ENCODE measurements around the gene FAM193B.

The FAM193B gene

DNA sequence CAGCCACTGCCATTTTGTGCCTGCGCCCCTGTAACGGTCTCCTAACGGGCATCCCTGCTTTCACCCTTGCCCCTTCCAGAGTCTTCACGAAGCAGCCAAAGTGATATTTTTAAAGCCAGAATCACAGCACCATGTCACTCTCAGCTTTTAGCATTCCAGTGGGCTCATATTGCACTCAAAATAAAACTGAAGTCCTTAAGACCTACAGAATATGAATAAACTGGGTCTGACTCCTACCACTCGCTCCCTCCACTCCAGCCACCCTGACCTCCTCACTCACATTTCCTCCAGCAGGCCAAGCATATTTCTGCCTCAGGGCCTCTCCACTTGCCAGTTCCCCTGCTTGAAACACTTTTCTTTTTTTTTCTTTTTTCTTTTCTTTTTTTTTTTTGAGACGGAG lies 54.5 kb downstream of the FAM193B start:
- Histone ChIP-seq H3K9ac (ENCODE audit: low read depth, low read length) (no peak overlapping the region), H3K9me3 (ENCODE audit: control insufficient read depth, insufficient read depth, low read length) (no peaks in the 10 kb centered on the region), H3K4me1 (ENCODE audit: insufficient read depth, low read length) (peaks cover 18% of the 10 kb centered on the region)

DNA sequence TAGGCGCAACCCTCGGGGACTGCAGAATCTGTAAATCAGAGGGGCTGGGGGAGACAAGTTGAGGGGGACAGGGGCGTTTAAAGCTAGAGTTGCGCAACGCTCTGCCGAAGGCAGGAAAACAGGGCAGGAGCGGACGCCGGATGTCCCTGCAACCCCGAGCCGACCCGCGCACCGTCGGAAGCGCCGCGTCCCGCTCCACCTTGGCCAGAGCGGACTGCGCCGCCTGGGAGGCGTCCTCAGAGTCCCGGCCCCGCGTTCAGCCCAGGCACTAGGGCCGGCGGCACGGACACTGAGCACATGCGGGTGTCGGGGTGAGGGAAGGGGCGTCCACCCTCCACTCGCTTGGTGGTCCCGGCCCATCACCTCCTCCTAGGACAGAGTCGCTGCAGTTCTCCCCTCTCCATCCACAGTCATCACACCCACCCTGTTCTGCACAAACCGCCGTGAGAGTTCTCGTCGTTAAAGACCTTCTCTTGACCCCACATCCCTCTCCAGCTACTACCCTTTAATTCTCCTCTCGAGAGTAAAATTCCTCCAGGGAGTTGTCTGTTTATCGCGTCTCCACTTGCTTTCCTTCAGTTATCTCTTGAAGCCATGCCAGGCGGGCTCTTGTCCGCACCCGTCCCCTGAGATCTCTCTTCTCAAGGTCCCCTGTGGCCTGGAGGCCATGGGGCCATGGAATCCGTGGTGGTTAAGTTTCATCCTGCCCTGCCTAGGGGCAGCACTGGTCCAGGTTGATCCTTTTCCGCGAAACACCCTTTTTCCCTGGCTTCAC lies 56.2 kb downstream of the FAM193B start:
- Histone ChIP-seq H3K9me3 (ENCODE audit: control insufficient read depth, insufficient read depth, low read length) (no peaks in the 10 kb centered on the region), H3K36me3 (ENCODE audit: insufficient read depth, low read length) (no peaks in the 10 kb centered on the region), H3K9ac (ENCODE audit: low read depth, low read length) (peak overlapping the region; percentile 50; the same call in 1 of the 2 replicates), H3K4me1 (ENCODE audit: insufficient read depth, low read length) (peaks cover 26% of the 10 kb centered on the region)

More for the DNA sequence above, 54.5 kb downstream of the FAM193B start:
- H3K36me3 ChIP-seq (ENCODE audit: insufficient read depth, low read length), result no peaks in the 10 kb centered on the region

DNA sequence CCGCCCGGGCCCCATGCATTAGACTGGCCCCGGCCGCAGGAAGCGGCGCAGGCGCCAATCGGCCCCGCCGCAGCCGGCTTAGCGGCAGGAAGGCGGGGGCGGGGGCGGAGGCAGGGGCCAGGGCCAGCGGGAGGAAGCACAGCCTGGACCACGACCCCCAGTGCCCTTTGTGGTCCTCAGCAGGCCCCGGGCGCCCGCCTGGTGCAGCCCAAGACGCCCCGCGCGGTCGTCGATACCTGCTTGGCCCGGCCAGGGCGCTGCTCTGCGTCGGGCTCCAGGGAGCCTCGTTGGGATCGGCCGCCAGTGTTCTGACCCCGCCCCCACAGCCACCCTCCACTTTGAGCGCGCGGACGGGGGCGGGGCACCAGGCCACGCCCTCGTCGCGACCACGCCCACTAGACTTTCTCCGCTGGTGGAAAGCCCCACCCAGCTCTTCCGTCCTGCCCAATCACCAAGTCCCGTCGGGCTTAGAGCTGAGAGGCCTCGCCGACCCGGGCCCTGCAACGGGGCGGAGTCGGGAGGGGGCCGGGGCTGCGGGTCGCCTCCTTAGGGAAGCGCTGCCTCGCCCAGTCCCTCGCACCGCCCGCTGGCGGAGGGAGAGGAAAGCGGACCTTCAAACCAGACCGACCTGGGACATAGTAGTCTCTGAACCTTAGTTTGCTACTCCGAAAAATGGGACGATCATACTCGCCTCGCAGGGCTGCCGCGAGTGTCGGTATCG lies 56.9 kb downstream of the FAM193B start, which contains the start of gene PDLIM7:
Gene PDLIM7 (minus strand): TSS at position 313 of the 721 bp plus-strand sequence. CDS start 1,092 bp downstream, outside the sequence.
- Histone ChIP-seq H3K9ac (ENCODE audit: low read depth, low read length) (peak within 1 kb of the TSS; percentile 86), H3K36me3 (ENCODE audit: insufficient read depth, low read length) (peaks cover 7% of the 10 kb centered on the region; the same call in 1 of the 2 replicates), H3K9me3 (ENCODE audit: control insufficient read depth, insufficient read depth, low read length) (no peaks in the 10 kb centered on the region), H3K4me1 (ENCODE audit: insufficient read depth, low read length) (peaks cover 26% of the 10 kb centered on the region)

DNA sequence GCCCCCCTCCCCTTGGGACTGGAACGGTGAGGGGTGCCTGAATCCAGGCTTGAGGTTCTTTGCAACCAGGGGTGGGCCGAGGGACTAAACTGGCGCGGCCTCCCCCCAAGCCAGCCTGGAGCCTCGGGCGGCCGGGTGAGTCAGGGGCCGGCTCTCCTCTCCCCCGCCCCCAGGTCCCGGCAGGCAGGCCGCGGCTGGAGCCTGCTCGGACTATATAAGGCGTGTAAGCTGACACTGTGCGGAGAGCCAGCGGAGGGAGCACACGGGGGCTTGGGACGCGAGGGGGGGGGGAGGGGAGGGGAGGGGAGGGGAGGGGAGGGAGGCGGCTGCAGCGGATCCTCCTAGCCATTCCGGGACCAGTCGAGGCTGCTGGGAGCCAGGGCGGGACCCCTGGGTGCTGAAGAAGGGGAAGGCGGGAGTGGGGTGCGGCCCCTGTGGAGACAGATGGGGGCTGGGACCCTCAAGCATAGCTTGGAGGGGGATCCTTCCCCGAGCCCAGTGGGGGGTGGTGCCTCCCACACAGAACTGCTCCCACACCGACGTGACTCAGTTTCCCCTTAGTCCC lies 57.6 kb downstream of the FAM193B start:
- Histone ChIP-seq H3K36me3 (ENCODE audit: insufficient read depth, low read length) (peaks cover 10% of the 10 kb centered on the region; the same call in 1 of the 2 replicates), H3K9me3 (ENCODE audit: control insufficient read depth, insufficient read depth, low read length) (no peaks in the 10 kb centered on the region), H3K9ac (ENCODE audit: low read depth, low read length) (peak overlapping the region; percentile 86), H3K4me1 (ENCODE audit: insufficient read depth, low read length) (peaks cover 26% of the 10 kb centered on the region)

DNA sequence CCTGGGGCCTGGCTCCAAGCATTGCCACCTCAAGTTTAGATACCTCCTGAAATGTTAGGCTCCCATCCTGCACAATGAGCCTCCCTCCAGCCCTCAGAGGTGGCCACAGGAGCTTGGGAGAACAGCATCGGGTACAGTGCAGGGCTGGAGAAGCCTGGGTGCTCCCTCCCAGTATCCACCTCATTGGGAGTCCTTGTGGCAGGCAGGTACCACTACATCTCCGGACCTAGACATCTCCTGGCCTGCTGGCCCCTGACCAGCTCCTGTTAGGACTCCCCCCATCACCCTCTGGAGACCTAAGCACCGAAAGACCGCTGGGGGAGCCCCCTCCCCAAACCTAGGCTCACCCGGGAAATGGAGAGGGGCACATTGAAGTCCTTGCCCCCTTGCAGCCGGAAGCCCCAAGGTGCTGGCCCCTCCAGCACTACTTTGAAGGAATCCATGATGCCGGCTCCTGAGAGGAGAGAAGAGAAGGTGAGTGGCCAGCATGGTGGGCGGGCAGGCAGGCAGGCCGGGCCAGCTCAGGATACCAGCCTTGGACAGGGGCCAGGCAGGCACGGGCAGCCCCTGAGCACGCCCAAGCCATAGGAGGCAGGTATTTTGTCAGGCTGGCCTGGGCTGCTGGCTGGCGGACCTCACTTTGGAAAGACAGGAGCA lies 58.2 kb downstream of the FAM193B start:
- H3K9me3 ChIP-seq (ENCODE audit: control insufficient read depth, insufficient read depth, low read length), result no peaks in the 10 kb centered on the region
- peaks cover 26% of the 10 kb centered on the region for H3K4me1 ChIP-seq (ENCODE audit: insufficient read depth, low read length)
- peaks cover 10% of the 10 kb centered on the region; the same call in 1 of the 2 replicates for H3K36me3 ChIP-seq (ENCODE audit: insufficient read depth, low read length)
- peak overlapping the region; percentile 86 for H3K9ac ChIP-seq (ENCODE audit: low read depth, low read length)

DNA sequence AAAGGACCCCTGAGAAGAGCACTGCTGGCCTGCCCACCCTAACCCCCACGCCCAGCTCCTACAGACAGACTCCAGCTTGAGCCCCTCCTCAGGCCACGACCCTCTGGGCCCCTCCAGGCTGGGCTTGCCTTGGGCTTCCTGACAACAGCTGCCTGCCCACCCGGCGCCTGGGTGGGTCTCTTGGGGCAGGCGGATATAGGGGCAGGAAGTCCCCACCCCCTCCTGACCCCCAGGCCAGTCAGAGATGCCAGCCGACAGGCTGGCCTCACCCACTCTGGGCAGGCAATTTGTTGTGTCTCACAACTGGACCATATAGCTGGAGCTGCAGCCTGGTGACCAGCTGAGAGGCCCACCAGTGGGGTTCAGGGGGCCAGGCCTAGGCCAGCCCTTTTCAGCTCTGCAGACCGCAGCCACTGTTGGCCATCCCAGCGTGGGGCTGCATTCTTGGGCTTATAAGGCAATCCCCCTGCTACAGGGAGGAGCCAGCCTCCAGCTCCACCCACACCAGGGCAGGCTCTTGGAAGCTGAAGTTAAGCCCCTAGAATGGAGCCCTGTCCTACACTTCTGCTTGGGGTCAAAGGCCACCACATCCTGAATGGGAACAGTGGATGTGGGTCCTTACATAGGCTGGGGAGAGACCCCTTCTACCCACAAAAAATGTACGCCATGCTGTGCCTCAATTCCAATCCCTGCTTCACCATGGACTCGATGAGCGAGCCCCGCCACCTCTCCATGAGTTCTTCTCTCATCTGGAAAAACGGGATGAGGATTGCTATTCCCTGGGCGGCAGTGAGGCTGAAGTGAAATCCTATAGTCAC lies 58.9 kb downstream of the FAM193B start:
- Histone ChIP-seq H3K4me1 (ENCODE audit: insufficient read depth, low read length) (peaks cover 26% of the 10 kb centered on the region), H3K36me3 (ENCODE audit: insufficient read depth, low read length) (peaks cover 14% of the 10 kb centered on the region), H3K9ac (ENCODE audit: low read depth, low read length) (peak overlapping the region; percentile 86; the same call in 1 of the 2 replicates), H3K9me3 (ENCODE audit: control insufficient read depth, insufficient read depth, low read length) (no peaks in the 10 kb centered on the region)

DNA sequence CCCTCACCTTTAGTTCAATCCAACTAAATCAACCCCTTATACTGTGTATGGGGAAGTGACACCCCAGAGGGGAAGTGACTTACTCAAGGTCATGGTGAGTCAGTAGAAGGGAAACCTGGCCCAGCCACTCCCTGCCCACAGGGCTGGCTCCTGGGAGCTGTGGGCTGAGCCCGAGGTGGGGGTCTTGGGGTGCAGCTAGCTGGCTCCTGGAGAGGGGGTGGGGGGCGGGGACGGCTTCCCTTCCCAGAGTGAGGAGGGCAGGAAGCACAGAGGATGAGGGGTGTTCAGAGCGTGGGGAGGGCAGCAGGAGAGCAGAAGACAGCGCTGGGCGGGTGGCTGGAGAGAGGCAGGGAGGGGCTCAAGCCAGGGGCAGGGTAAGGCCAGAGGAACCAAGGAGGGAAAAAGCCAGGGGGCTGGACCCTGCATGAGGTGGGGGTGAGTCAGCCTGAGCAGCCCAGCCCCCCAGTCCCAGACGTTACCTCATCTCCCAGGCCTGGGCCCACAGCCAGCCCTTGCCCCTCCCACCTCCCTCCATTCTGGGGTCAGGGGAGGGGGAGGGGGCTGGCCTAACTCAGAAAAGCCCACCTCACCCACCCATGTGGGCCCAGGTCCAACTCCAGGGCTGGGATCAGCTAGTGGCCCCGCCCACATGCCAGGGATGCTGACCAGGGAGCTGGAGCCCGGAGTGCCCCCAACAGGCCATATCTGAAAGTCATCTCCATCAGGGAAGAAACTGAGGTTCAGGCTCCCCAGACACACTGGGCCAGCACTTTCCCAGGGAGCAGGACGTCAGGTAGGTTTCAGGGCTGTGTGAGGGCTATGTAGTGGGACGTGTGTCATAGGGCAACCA lies 59.8 kb downstream of the FAM193B start:
- Histone ChIP-seq H3K4me1 (ENCODE audit: insufficient read depth, low read length) (peaks cover 26% of the 10 kb centered on the region), H3K9ac (ENCODE audit: low read depth, low read length) (peak overlapping the region; percentile 22; the same call in 1 of the 2 replicates), H3K36me3 (ENCODE audit: insufficient read depth, low read length) (peaks cover 14% of the 10 kb centered on the region)

DNA sequence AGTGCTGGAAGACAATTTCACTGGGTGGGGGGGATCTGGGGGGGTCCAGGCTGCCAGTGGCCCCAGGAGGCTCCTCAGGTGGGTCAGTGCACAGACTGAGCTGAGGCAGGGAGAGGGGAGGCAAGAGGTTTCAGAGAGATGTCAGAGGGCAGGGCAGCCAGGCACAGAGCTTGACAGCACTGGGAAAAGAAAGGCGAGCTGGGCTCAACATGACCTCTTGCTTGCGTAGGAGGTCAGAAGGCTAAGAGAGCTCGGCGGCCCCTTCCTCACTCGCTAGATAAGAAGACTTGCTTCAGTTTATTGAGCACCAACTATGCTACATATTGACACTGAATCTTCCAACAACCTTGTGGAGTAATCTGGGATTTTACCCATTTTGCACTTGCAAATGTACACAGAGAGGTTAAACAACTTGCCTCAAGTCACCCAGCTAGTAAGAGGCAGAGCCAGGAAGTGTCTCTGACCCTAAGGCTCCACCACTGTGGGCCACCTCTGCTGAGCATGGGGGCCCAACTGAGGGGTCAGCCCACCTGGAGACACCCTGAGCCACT lies 60.5 kb downstream of the FAM193B start:
- Histone ChIP-seq H3K9ac (ENCODE audit: low read depth, low read length) (no peak overlapping the region), H3K36me3 (ENCODE audit: insufficient read depth, low read length) (peaks cover 19% of the 10 kb centered on the region), H3K9me3 (ENCODE audit: control insufficient read depth, insufficient read depth, low read length) (no peaks in the 10 kb centered on the region), H3K4me1 (ENCODE audit: insufficient read depth, low read length) (peaks cover 26% of the 10 kb centered on the region)

More for the DNA sequence above, 59.8 kb downstream of the FAM193B start:
- H3K9me3 ChIP-seq (ENCODE audit: control insufficient read depth, insufficient read depth, low read length), result no peaks in the 10 kb centered on the region

DNA sequence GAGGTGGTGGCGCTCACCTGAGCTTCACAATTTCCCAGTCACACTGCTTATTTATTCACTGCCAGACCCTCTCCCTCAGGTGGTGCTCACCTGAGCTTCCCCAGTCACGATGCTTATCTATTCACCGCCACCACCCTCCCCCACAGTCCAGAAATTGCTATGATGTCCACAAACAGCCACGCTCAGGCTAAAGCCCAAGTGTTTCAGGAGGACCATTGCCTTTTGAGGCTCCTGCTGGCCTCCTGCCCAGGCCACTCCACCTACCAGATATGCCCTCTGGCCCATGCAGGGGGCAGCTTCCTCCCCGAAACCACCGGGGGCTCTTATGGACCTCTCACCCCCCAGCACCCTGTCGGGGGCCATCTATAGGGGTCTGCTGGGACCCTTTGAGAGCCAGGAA lies 61.5 kb downstream of the FAM193B start:
- H3K9me3 ChIP-seq (ENCODE audit: control insufficient read depth, insufficient read depth, low read length), result no peaks in the 10 kb centered on the region
- H3K4me1 ChIP-seq (ENCODE audit: insufficient read depth, low read length), result peaks cover 19% of the 10 kb centered on the region
- no peak overlapping the region for H3K9ac ChIP-seq (ENCODE audit: low read depth, low read length)
- peaks cover 22% of the 10 kb centered on the region for H3K36me3 ChIP-seq (ENCODE audit: insufficient read depth, low read length)

DNA sequence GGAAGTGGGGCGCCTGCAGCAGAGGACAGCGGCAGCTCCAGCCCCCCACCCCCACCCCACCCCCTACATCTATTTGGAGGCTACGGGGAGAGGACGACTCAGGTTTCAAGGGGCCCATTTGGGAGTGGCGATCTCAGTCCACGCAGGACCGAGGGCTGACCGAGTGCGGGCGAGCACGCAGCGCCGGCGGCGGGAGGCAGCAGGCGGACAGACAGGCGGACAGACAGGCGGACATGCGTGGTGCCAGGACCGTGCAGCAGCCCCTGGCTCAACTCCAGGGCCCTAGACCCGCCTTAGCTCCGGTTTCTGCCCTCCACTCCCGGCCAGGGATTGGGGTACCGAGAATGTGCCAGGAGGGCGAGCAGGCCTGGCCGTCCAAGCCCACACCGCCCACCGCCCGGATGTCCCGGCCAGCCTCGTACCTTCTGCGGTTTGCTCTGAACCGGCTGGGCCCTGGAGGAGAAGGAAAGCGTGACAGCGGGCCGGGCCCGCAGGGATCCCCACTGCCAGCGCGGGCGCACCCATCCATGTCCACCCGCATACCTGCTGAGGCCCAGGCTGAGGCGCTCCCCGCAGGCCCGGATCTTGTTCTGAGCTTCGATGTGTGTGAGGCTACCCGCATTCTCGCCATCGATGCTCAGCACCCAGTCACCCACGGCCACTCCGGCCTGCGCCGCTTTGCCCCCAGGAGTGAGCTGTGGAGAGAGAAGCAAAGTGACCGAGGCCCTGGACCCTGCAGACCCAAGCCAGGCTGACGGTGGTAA lies 62.2 kb downstream of the FAM193B start:
- H3K9ac ChIP-seq (ENCODE audit: low read depth, low read length), result no peak overlapping the region
- peaks cover 29% of the 10 kb centered on the region for H3K36me3 ChIP-seq (ENCODE audit: insufficient read depth, low read length)
- peaks cover 19% of the 10 kb centered on the region for H3K4me1 ChIP-seq (ENCODE audit: insufficient read depth, low read length)
- no peaks in the 10 kb centered on the region for H3K9me3 ChIP-seq (ENCODE audit: control insufficient read depth, insufficient read depth, low read length)

DNA sequence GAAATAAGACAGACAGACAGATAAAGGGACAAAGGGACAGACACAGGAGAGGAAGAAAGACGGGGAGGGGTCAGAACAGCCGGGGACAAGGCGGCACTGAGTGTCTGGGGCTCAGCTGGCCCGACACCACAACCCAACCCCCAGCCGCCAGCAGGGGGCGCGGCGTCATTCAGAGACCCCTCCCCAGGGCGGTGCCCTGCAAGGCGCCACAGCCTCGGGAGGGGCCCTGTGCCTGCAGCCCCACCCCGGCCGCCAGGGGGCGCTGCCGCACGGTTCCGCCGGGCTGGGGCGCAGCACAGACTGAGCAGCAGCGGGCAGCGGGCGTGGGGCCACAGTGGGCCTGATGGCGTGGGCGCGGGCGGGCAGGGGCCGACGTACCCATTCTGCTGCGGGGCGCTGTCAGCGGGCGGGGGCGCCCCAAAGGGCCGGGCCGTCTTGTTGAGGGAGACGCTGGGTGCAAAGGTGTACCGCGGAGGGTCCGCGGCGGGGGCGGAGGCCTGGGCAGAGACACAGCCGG lies 62.9 kb downstream of the FAM193B start:
- Histone ChIP-seq H3K9me3 (ENCODE audit: control insufficient read depth, insufficient read depth, low read length) (no peaks in the 10 kb centered on the region), H3K9ac (ENCODE audit: low read depth, low read length) (no peak overlapping the region), H3K36me3 (ENCODE audit: insufficient read depth, low read length) (peaks cover 31% of the 10 kb centered on the region), H3K4me1 (ENCODE audit: insufficient read depth, low read length) (peaks cover 19% of the 10 kb centered on the region)

DNA sequence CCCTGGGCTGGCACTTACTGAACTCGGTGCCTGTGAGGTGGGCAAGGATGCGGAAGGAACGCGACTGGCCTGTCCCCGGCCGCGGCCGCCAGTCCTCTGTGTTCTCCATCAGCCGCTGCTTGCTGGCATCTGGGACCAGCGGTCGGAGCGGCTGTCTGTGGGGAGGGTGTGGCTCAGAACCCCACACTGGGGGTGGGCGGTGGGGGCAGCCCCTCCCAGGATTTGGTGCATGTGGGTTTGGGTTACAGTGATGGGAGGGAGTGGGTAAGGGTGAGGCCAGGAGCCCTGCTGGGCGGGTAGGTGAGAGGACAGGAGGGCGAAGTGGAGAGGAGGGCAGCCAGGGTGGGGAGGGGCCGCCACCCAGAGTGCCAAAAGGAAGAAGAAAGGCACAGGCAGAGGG lies 63.4 kb downstream of the FAM193B start:
- Histone ChIP-seq H3K4me1 (ENCODE audit: insufficient read depth, low read length) (peaks cover 19% of the 10 kb centered on the region), H3K9ac (ENCODE audit: low read depth, low read length) (no peak overlapping the region), H3K36me3 (ENCODE audit: insufficient read depth, low read length) (peaks cover 31% of the 10 kb centered on the region), H3K9me3 (ENCODE audit: control insufficient read depth, insufficient read depth, low read length) (no peaks in the 10 kb centered on the region)
